ENCODE data around the gene PBRM1. TPM values are rescaled to one million over a fixed set of nuclear protein-coding genes. Genes with fewer than 3 reads are reported as not detected.

PBRM1 gene
- polyA plus RNA-seq, 4 donors: 53.5 to 64.5 (median 56.1) TPM

DNA sequence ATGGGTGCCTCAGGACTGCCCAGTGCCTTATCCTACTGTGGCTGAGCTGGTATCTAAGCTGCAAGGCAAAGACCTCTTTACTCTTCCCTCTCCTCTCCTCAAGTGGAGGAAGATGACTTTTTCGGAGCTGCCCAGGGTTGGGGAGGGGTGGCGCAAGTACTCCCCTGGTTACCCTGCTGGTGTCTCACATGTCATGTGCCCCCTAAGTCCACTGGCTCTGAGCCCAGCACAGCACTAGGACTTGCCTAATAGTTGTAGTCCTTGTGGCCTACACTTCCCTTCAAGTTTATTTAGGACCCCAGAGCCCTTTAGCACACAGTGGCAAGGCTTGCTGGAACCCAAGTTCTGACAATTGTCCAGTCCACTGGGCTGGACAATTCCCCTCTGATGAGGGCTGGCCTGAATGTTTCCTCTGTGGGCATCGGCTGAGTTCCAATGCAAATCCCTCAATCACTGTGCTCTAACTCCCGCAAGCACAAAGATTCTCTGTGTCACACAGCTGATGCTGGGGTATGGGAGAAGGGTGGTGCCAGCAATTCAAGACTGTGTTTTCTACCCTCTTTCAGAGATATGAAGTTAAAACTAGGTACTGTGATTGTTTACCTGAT, 89.0 kb downstream of the PBRM1 start:
- DNase-seq (ENCODE audit: low read depth in 4 of 4, low spot score in 2 of 4): no peak

DNA sequence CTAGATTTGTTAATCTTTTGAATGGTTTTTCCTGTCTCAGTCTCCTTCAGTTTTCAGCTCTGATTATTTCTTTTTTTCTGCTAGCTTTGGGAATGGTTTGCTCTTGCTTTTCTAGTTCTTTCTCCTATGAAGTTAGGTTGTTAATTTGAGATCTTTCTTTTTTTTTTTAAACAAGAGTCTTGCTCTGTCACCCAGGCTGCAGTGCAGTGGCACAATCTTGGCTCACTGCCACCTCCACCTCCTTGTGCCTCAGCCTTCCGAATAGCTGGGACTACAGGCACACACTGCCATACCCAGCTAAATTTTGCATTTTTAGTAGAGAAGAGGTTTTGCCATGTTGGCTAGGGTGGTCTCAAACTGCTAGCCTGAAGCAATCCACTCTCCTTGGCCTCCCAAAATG, 92.6 kb downstream of the PBRM1 start:
- DNase-seq (ENCODE audit: low read depth in 4 of 4, low spot score in 2 of 4): no peak

GRCh38 chr3:52574056-52574965, 111.4 kb downstream of the PBRM1 start:
- no peak for DNase-seq (ENCODE audit: low read depth in 4 of 4, low spot score in 2 of 4)

- no peak for DNase-seq (ENCODE audit: low read depth in 4 of 4, low spot score in 2 of 4)
These were observed 113.5 kb downstream of the PBRM1 start for GRCh38 chr3:52572221-52572620.

GRCh38 chr3:52570076-52570475, 115.6 kb downstream of the PBRM1 start:
- no peak for DNase-seq (ENCODE audit: low read depth in 4 of 4, low spot score in 2 of 4)

- no peak for DNase-seq (ENCODE audit: low read depth in 4 of 4, low spot score in 2 of 4)
These were observed 117.6 kb downstream of the PBRM1 start for GRCh38 chr3:52568069-52568468.

GRCh38 chr3:52563984-52564383, 121.7 kb downstream of the PBRM1 start:
- DNase-seq (ENCODE audit: low read depth in 4 of 4, low spot score in 2 of 4): no peak

GRCh38 chr3:52561028-52561747, 124.5 kb downstream of the PBRM1 start:
- no peak for DNase-seq (ENCODE audit: low read depth in 4 of 4, low spot score in 2 of 4)

DNA sequence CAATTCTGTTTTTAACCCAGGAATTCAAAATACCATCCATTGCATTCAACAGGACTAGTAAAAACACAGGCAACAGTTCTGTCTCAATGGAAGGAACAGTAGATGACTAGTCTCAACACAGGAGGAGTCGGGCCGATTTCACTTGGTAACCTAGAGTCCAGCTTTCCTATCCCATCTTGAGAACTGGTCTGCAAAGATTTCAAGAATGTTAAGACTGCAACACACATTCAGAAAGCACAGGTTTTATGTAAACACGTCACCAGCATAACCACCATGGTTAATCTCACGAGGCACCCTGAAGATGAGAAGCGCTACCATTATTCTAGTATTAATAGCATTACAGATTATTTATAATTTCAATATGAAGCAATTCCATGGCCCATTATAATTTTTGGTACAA, 127.3 kb downstream of the PBRM1 start:
- DNase-seq (ENCODE audit: low read depth in 4 of 4, low spot score in 2 of 4): no peak

DNA sequence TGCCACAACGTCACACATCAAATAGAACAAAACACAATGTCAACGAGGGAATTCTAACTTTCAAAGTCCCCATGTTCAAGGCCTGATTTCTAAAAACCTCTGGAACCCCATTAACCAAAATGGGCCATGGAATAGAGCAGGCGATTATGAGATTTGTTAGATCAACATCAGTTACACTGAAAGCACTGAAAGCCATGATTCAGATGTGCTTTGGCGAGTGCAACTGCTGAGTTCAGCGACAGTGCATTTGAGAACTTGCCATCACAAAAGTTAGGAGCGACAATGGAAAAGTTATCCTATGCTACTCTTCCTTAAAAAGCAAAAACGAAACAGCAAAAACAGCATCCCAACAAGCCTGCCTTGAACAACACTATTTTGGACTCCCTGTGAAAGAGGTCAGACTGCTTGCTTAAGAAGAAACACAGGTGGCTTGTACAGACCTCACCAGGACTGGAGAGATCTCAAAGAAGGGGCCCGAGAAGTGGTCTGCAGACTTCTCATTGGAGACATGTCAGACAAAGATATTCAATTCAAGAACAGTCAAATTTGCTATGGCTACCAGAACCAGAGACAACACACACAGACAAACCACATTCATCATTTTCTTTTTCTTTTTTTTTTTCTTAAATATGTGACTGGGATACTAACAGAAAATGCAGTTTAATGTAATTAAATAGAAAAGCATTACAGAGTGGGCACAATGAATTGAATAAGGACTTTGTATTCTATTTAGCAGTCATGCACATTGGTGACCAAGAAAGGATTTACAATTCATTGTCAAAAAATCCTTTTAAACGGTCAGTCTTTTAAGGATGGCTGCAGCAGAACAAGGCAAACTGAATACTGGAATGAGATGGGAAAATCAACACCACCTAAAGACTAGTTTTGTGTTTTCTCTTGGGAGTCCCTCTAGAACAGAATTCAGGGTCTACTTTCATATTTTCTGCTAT, 128.4 kb downstream of the PBRM1 start:
- no peak for DNase-seq (ENCODE audit: low read depth in 4 of 4, low spot score in 2 of 4)

GRCh38 chr3:52555056-52555455, 130.7 kb downstream of the PBRM1 start:
- DNase-seq (ENCODE audit: low read depth in 4 of 4, low spot score in 2 of 4): no peak

GRCh38 chr3:52554026-52554755, 131.5 kb downstream of the PBRM1 start:
- DNase-seq (ENCODE audit: low read depth in 4 of 4, low spot score in 2 of 4): no peak

- DNase-seq (ENCODE audit: low read depth in 4 of 4, low spot score in 2 of 4): no peak
These were observed 133.6 kb downstream of the PBRM1 start for GRCh38 chr3:52552089-52552488.

GRCh38 chr3:52551118-52551517, 134.6 kb downstream of the PBRM1 start:
- no peak for DNase-seq (ENCODE audit: low read depth in 4 of 4, low spot score in 2 of 4)

DNA sequence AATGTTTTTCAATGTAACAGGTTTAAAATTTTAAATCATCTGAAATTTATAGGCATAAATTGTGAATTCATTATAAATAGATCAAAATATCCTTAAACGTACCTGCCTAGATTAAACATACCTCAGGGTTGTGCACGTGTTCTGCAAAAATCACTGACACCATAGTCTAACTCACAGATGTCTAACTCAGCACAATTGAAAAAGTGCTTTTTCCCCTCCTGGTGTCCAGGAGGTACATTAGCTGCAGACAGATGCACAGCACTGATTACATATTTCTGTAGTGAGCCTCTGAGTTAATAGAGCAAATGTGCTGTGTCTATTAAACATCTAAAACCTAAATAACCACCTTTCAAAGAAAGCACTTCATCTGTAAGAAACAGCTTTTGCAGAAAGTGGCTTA, 138.6 kb downstream of the PBRM1 start:
- DNase-seq (ENCODE audit: low read depth in 4 of 4, low spot score in 2 of 4): no peak

DNA sequence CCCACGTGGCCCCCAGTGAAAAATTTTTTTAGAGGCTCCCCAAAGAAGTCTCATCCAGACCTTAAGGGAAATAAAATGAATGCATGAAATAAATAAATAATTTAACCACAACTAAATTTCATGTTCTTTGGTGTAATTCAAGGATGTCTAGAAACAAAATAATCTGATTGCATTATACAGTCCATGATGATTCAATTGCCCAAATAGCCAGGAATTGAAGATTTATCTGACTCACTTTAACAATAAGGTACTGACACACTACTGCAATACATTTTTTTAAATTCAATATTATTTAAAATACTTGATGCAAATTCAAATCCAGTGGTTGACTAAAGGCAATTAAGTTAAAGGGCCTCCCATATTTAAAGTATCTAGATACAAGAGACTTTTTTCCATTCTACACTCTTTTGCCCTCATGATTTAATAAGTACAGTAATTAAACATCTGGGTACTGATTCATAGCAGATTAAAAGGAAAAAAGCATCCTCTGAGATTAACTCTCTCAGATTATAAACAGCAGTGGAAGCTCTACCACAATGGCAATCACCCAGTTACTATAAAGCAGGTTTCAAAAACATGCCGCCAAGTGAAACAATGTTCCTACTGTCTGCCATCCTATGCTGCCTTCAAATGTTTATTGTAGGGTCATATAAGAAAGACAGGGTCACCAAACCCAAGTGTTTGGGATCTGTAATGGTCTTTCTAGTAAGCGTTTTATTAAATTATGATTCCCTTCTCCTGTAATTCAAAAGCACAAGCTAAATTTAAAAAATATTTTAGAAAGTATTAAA, 139.4 kb downstream of the PBRM1 start:
- DNase-seq (ENCODE audit: low read depth in 4 of 4, low spot score in 2 of 4): no peak

GRCh38 chr3:52544937-52545336, 140.8 kb downstream of the PBRM1 start:
- DNase-seq (ENCODE audit: low read depth in 4 of 4, low spot score in 2 of 4): no peak

GRCh38 chr3:52541050-52541449, 144.7 kb downstream of the PBRM1 start:
- DNase-seq (ENCODE audit: low read depth in 4 of 4, low spot score in 2 of 4): no peak

Data from left renal cortex interstitium (tissue), 4 donors.